Lower lobe of right lung (tissue), 2 donors: ENCODE measurements around the gene ZNF474. TPM values are rescaled to one million over a fixed set of nuclear protein-coding genes. Genes with fewer than 3 reads are reported as not detected.

ENCODE experiments used
- ATAC-seq, 2 donors: fragments of 200-7000 bp; cut with Tn5 transposase; one replicate each; pipeline ENCODE4 v1.9.1; 2020 to 2022; ENCODE audit warnings: mild to moderate bottlenecking in 2 of 2, moderate library complexity in 2 of 2
- DNase-seq: peaks from one replicate; pipeline ENCODE4 v3.0.0-alpha.2; 2020
- H3K27ac ChIP-seq: fragments of 200-600 bp; one replicate; pipeline ENCODE4 v1.8.0; 2022
- H3K27me3 ChIP-seq: fragments of 200-600 bp; one replicate; pipeline ENCODE4 v1.8.0; 2022; ENCODE audit warnings: low read depth
- H3K36me3 ChIP-seq: fragments of 200-600 bp; one replicate; pipeline ENCODE4 v1.8.0; 2022; ENCODE audit warnings: mild to moderate bottlenecking
- H3K4me1 ChIP-seq: fragments of 200-600 bp; one replicate; pipeline ENCODE4 v1.8.0; 2022
- H3K4me3 ChIP-seq: fragments of 200-600 bp; one replicate; pipeline ENCODE4 v1.8.0; 2022; ENCODE audit warnings: mild to moderate bottlenecking
- H3K9me3 ChIP-seq: fragments of 200-600 bp; one replicate; pipeline ENCODE4 v1.8.0; 2022
- intact Hi-C: fragments of 100-400 bp; cut with DNase I; formaldehyde crosslinking; loops from one replicate; pipeline ENCODE4 v1.11.0; 2022
- total RNA-seq: library from RNA; stranded (reverse); fragmentation: NEBNext Ultra II Directional; extraction: Animal tissue kit (Norgen Biotek cat#: 25700); gene quantifications from one replicate; pipeline ENCODE4 v1.2.1, GENCODE V29; 2021
- TF ChIP-seq, protein P1 (sequence below): fragments of 200-600 bp; IDR thresholded peaks from one replicate; pipeline ENCODE4 v1.8.0; 2022; ENCODE audit warnings: antibody characterized with exemption, mild to moderate bottlenecking
- donor health status: DM: no; HTN: yes; CAD: no; lungs with severe emphysema.

The ZNF474 gene
- total RNA-seq, 1 donor from 2014 or later, result 2.2 TPM

DNA sequence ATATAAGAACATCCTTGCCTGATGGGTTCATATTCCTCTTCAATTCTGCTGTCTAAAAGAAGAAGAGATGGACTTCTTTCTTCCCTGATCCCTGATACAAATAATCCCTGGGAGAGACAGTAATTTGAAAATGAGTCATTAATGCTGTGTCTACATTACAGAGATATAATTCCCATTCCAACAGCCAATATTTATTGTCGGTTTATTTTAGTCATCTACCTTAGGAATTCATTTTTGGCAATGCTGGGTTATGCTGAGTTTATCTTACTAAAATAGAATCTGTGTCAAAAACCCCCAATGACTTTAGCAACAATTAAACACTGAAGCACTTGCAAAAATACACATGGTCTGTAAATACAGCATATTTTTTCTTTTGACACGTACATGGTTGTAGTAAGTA, 23.9 kb downstream of the ZNF474 start:
- TF ChIP-seq, protein P1, sequence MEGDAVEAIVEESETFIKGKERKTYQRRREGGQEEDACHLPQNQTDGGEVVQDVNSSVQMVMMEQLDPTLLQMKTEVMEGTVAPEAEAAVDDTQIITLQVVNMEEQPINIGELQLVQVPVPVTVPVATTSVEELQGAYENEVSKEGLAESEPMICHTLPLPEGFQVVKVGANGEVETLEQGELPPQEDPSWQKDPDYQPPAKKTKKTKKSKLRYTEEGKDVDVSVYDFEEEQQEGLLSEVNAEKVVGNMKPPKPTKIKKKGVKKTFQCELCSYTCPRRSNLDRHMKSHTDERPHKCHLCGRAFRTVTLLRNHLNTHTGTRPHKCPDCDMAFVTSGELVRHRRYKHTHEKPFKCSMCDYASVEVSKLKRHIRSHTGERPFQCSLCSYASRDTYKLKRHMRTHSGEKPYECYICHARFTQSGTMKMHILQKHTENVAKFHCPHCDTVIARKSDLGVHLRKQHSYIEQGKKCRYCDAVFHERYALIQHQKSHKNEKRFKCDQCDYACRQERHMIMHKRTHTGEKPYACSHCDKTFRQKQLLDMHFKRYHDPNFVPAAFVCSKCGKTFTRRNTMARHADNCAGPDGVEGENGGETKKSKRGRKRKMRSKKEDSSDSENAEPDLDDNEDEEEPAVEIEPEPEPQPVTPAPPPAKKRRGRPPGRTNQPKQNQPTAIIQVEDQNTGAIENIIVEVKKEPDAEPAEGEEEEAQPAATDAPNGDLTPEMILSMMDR, result no peak
- H3K9me3 ChIP-seq, result no peaks in the 10 kb centered on the region
- no peak for ATAC-seq
- no peak overlapping the region for H3K4me3 ChIP-seq
- no peaks in the 10 kb centered on the region for H3K36me3 ChIP-seq
- no peak for DNase-seq
- H3K4me1 ChIP-seq, result no peaks in the 10 kb centered on the region
- no peaks in the 10 kb centered on the region for H3K27me3 ChIP-seq
- intact Hi-C loops, result no loop called here
- H3K27ac ChIP-seq, result no peak overlapping the region

DNA sequence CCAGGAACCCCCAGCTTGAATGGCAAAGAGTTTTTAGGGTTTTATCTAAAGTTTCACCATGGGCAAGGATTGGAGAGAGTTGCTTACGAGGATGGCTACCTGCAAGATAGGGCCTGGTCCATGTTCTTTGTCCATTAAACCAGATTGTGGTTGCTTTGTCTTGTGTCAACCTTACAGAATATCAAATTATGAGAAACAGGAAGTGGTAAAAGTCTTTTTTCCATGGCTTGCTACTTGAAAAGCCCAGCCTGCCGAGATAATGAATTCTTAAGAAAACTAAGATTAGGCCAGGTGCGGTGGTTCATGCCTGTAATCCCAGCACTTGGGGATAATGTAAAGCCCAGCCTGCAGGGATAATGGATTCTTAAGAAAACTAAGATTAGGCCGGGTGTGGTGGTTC, 24.4 kb downstream of the ZNF474 start:
- intact Hi-C loops, result no loop called here
- TF ChIP-seq, protein P1, result no peak
- no peaks in the 10 kb centered on the region for H3K27me3 ChIP-seq
- H3K4me1 ChIP-seq, result no peaks in the 10 kb centered on the region
- ATAC-seq (no peak), DNase-seq (no peak)
- no peaks in the 10 kb centered on the region for H3K9me3 ChIP-seq
- H3K4me3 ChIP-seq, result no peak overlapping the region
- H3K27ac ChIP-seq, result no peak overlapping the region
- H3K36me3 ChIP-seq, result no peaks in the 10 kb centered on the region

DNA sequence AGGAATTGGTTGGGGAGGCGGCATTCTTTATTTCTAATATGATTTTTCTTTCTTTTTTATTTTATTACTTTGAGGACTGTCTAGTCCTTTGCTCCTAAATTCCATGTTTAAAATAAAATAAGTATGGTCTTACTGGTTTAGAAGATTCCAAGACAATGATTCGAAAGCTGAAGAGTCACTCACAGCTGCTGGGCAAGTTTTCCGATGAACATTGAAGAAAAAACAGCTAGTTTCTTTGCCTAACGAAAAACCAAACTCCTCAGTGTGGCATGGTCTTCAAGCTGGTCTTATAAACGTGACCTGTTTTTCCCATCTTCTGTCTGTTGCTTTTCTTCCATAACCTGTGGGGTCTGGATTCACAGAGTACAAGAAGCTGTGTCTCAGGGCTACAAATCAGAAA, 25.1 kb downstream of the ZNF474 start:
- DNase-seq (no peak), ATAC-seq (no peak)
- intact Hi-C loops, result no loop called here
- H3K9me3 ChIP-seq, result no peaks in the 10 kb centered on the region
- no peaks in the 10 kb centered on the region for H3K27me3 ChIP-seq
- no peak overlapping the region for H3K4me3 ChIP-seq
- H3K36me3 ChIP-seq, result no peaks in the 10 kb centered on the region
- H3K4me1 ChIP-seq, result no peaks in the 10 kb centered on the region
- H3K27ac ChIP-seq, result no peak overlapping the region
- TF ChIP-seq, protein P1, result no peak

DNA sequence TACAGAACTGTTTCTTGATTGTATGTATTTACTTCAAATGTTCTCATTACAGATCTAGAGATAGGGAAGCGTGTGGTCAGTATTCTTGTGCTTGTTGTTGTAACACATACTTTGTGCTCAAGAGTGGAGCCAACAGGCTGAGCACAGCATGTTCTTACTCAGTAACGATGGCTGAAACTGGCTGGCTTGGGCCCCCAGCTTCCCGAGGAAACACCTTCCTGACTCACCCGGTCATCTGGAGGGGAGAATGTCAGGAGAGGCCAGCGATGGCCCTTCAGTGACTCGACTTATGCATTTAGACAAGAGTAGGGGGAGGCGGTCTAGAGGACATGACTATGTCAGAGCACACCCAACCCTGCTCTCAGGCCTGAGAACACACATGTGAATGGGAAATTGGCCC, 25.6 kb downstream of the ZNF474 start:
- DNase-seq, result no peak
- Histone ChIP-seq H3K4me1 (no peaks in the 10 kb centered on the region), H3K27me3 (no peaks in the 10 kb centered on the region), H3K4me3 (no peak overlapping the region), H3K27ac (no peak overlapping the region), H3K9me3 (no peaks in the 10 kb centered on the region), H3K36me3 (no peaks in the 10 kb centered on the region)
- intact Hi-C loops, result no loop called here
- ATAC-seq, result no peak
- TF ChIP-seq, protein P1, result no peak

DNA sequence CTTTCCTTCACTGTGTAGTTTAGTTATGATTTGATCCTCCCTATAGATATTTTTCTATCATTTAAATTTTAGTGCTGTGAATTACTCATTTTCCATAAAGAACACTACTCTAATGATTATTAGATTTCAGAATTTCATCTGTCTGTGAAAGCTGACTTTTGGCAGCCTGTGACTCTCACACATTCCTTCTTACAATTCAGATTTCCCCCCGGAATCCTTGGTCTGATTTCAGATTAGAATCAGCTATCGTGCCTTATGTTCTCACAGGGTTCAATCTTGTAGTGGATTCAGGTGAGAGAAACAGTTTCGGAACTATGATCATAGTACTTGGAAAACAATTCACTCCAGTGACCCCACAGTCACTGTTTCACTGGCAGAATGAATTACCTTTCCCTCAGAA, 26.2 kb downstream of the ZNF474 start:
- TF ChIP-seq, protein P1, result no peak
- no peak for DNase-seq
- Histone ChIP-seq H3K27ac (no peak overlapping the region), H3K9me3 (no peaks in the 10 kb centered on the region), H3K4me1 (no peaks in the 10 kb centered on the region), H3K27me3 (no peaks in the 10 kb centered on the region), H3K4me3 (no peak overlapping the region), H3K36me3 (no peaks in the 10 kb centered on the region)
- intact Hi-C loops, result no loop called here
- no peak for ATAC-seq

DNA sequence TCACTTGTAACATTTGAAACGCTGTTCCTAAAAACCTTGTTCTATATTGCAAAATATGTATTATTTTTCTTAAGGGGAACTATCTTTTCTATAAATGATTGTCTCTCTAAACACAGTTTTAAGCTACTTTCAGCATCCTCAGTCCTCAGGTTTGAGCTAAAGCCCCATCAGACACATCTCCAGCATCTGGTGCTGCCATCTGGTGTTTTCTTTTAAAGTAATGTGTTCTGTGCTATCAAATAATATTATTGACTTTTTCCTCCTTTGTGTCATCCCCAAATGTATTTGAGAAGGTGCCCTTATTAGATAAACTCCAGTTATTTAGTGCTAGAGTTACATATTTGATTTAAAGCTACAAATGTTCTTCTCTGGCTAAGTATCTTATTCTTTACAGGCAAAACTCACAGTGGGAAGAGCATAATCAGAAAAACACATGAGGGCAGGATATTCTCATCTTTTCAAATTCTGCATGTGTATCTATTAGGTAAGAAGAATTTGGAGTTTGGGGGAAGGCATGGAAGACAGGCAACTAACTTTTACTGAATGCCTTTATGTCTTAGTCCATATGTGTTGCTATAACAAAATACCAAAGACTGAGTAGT, 27.5 kb downstream of the ZNF474 start:
- no peak overlapping the region for H3K27ac ChIP-seq
- no peak overlapping the region for H3K4me3 ChIP-seq
- H3K4me1 ChIP-seq, result no peaks in the 10 kb centered on the region
- DNase-seq (no peak), ATAC-seq (no peak)
- H3K27me3 ChIP-seq, result no peaks in the 10 kb centered on the region
- no peaks in the 10 kb centered on the region for H3K36me3 ChIP-seq
- intact Hi-C loops, result no loop called here
- TF ChIP-seq, protein P1, result no peak
- H3K9me3 ChIP-seq, result no peaks in the 10 kb centered on the region
